Left ventricle myocardium inferior (tissue), 1 donor: Measurements from ENCODE around the gene BTN2A1. TPM values are rescaled to one million over a fixed set of nuclear protein-coding genes. Genes with fewer than 3 reads are reported as not detected.
"Not testable (repeated sequence)": the region's sequence is repeated elsewhere in the genome, so short reads cannot be mapped to it uniquely, and the experiment has no call there.

Experiments used
- DNase-seq: peaks from one replicate; pipeline ENCODE4 v3.0.0-alpha.2; 2020
- H3K27ac ChIP-seq: fragments of 200-600 bp; replicated peaks from 2 replicates; pipeline ENCODE4 v1.8.0; 2021
- H3K27me3 ChIP-seq: fragments of 200-600 bp; 2 replicates; pipeline ENCODE4 v1.8.0; 2021; ENCODE audit warnings: low read depth
- H3K36me3 ChIP-seq: fragments of 200-600 bp; 2 replicates; pipeline ENCODE4 v1.8.0; 2021
- H3K4me1 ChIP-seq: fragments of 200-600 bp; 2 replicates; pipeline ENCODE4 v1.8.0; 2021
- H3K4me3 ChIP-seq: fragments of 200-600 bp; 2 replicates; pipeline ENCODE4 v1.8.0; 2021; ENCODE audit warnings: mild to moderate bottlenecking, moderate library complexity
- H3K9me3 ChIP-seq: fragments of 200-600 bp; replicated peaks from 2 replicates; pipeline ENCODE4 v1.8.0; 2021
- CTCF ChIP-seq: fragments of 200-600 bp; IDR thresholded peaks from 2 replicates; pipeline ENCODE4 v1.8.0; 2021; ENCODE audit warnings: antibody characterized with exemption, mild to moderate bottlenecking, borderline replicate concordance
- intact Hi-C: fragments of 100-400 bp; cut with micrococcal nuclease; formaldehyde crosslinking; loops from one replicate; pipeline ENCODE4 v1.11.0; 2022
- total RNA-seq: library from RNA; stranded (reverse); fragmentation: NEBNext Ultra II Directional; extraction: Animal tissue kit (Norgen Biotek cat#: 25700); gene quantifications from one replicate; pipeline ENCODE4 v1.2.1, GENCODE V29; 2021
- donor health status: DM: no; HTN: yes; CAD: no; lungs with severe emphysema.

The BTN2A1 gene
- total RNA-seq, 1 donor from 2014 or later = 16.0 TPM

DNA sequence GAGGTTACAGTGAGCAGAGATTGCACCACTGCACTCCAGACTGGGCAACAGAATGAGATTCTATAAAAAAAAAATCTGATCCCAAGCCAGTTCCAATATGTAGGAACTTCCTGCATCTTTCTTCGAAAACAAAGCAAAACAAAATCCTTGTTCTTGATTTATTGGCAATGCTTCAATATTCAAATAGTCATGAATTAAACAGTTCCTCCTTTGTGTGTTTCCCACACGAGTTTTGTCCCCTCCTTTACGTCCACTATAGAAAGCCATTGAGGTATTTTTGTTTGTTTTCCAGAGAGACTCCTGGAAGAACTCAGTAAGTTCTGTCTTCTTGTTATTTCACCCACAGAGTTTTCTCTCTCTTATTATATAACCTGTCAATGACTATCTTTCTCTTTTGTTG, 49.9 kb downstream of the BTN2A1 start:
- Histone ChIP-seq H3K4me3 (no peak overlapping the region), H3K4me1 (no peaks in the 10 kb centered on the region), H3K27me3 (peaks cover 23% of the 10 kb centered on the region), H3K36me3 (no peaks in the 10 kb centered on the region), H3K9me3 (no peaks in the 10 kb centered on the region), H3K27ac (no peak overlapping the region)
- no peak for TF ChIP-seq CTCF
- intact Hi-C loops = no loop called here
- DNase-seq = no peak

GRCh38 chr6:26511033-26511432, 53.3 kb downstream of the BTN2A1 start:
- H3K27me3 ChIP-seq, H3K27ac ChIP-seq, H3K9me3 ChIP-seq, H3K4me3 ChIP-seq, intact Hi-C loops, H3K4me1 ChIP-seq, DNase-seq, H3K36me3 ChIP-seq: not testable (repeated sequence)

- no peak for TF ChIP-seq CTCF
- Histone ChIP-seq H3K27me3 (no peaks in the 10 kb centered on the region), H3K4me1 (peaks cover under 1% of the 10 kb centered on the region), H3K27ac (no peak overlapping the region), H3K4me3 (no peak overlapping the region), H3K36me3 (no peaks in the 10 kb centered on the region), H3K9me3 (no peaks in the 10 kb centered on the region)
- intact Hi-C loops = no loop called here
- DNase-seq = no peak
These were observed 57.2 kb downstream of the BTN2A1 start for GRCh38 chr6:26514984-26515383.

DNA sequence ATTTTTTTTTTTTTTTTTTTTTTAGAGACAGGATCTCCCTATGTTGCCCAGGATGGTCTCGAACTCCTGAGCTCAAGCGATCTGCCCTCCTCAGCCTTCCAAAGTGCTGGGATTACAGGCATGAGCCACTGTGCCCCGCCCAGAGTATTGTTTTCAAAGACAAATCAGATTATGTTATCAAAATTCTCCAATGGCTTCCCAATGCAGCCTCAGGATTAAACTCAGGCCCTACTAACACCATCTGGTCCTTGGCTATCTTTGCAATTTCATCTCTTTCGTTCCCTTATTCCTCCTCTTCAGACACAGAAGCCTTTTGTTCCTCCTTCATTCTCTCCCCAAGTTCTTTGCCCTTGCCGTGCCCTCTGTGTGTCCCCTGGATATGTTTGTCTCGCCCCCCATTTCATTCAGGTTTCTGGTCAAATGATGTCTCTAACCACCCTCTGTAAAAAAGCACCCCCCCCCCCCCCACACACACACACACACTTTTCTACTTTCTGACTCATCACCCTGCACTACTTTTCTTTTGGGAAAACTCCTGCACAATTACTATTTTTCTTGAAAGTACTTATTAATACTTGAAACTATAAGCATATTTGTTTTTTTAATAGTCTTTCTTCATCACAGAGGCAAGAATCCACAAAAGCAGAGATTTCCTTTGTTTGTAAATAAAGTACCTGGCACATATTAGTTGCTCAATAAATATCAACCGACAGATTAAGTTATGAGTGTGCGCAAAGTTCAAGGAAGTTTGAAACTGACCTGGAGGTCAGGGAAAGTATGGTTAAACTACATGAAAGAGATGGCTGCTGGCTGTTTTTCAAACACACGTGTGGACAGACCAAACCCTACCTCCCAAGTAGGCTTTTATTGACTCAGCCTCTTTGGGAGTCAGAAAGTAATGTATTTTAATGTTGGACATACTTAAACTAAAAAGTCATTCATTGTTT, 59.0 kb downstream of the BTN2A1 start:
- Histone ChIP-seq H3K4me1 (peaks cover 6% of the 10 kb centered on the region), H3K36me3 (no peaks in the 10 kb centered on the region), H3K27ac (no peak overlapping the region), H3K27me3 (no peaks in the 10 kb centered on the region), H3K9me3 (no peaks in the 10 kb centered on the region), H3K4me3 (no peak overlapping the region)
- DNase-seq = no peak
- intact Hi-C loops = no loop called here
- no peak for TF ChIP-seq CTCF

Other genes with a start within 250 kb of the BTN2A1 start
- 13.1 TPM for gene BTN3A2, start 92.8 kb upstream of the BTN2A1 start, total RNA-seq
- gene BTN2A2, start 74.8 kb upstream of the BTN2A1 start, total RNA-seq = 4.2 TPM
- 9.7 TPM for gene BTN3A1, start 55.7 kb upstream of the BTN2A1 start, total RNA-seq
- 8.3 TPM for gene BTN3A3, start 17.5 kb upstream of the BTN2A1 start, total RNA-seq
- gene BTN1A1, start 42.3 kb downstream of the BTN2A1 start, total RNA-seq = not detected
- gene HMGN4, start 80.4 kb downstream of the BTN2A1 start, total RNA-seq = 29.7 TPM
- gene ABT1, start 139.0 kb downstream of the BTN2A1 start, total RNA-seq = 8.3 TPM
- gene ZNF322, start 201.8 kb downstream of the BTN2A1 start, total RNA-seq = 12.9 TPM